HEK293 (cell line): Measurements from ENCODE around the gene ZNF560.
A peak's percentile ranks its signal among the peaks of the same experiment; 100 is the strongest.

ENCODE experiments used
- BCL11A ChIP-seq: fragments of 450-650 bp; formaldehyde crosslinking; IDR thresholded peaks from 2 replicates; pipeline ENCODE4 v1.5.1; 2016; ENCODE audit warnings: low read depth, missing biosample characterization, missing genetic modification characterization
- IKZF3 ChIP-seq: fragments of 450-650 bp; IDR thresholded peaks from 2 replicates; pipeline ENCODE4 v1.5.0; 2018; ENCODE audit warnings: missing biosample characterization, mild to moderate bottlenecking, missing genetic modification characterization, moderate library complexity
- KLF16 ChIP-seq: fragments of 450-650 bp; formaldehyde crosslinking; IDR thresholded peaks from 2 replicates; pipeline ENCODE4 v1.5.1; 2017; ENCODE audit warnings: missing biosample characterization, missing genetic modification characterization
- KLF9 ChIP-seq: fragments of 450-650 bp; formaldehyde crosslinking; IDR thresholded peaks from 2 replicates; pipeline ENCODE4 v1.5.1; 2016; ENCODE audit warnings: missing biosample characterization, missing genetic modification characterization, low read depth
- MZF1 ChIP-seq: fragments of 450-650 bp; formaldehyde crosslinking; IDR thresholded peaks from 2 replicates; pipeline ENCODE4 v1.5.1; 2017; ENCODE audit warnings: missing biosample characterization, missing genetic modification characterization, borderline replicate concordance
- REPIN1 ChIP-seq: fragments of 450-650 bp; formaldehyde crosslinking; IDR thresholded peaks from 2 replicates; pipeline ENCODE4 v1.5.1; 2017; ENCODE audit warnings: missing biosample characterization, missing genetic modification characterization, low read depth
- ZBTB17 ChIP-seq: fragments of 450-650 bp; formaldehyde crosslinking; IDR thresholded peaks from 2 replicates; pipeline ENCODE4 v1.5.1; 2016; ENCODE audit warnings: missing biosample characterization, missing genetic modification characterization
- ZBTB48 ChIP-seq: fragments of 450-650 bp; formaldehyde crosslinking; IDR thresholded peaks from 2 replicates; pipeline ENCODE4 v1.5.1; 2016; ENCODE audit warnings: missing biosample characterization, missing genetic modification characterization
- ZNF112 ChIP-seq: fragments of 450-650 bp; formaldehyde crosslinking; IDR thresholded peaks from 2 replicates; pipeline ENCODE4 v1.5.0; 2017; ENCODE audit warnings: missing biosample characterization, missing genetic modification characterization
- ZNF366 ChIP-seq: fragments of 450-650 bp; formaldehyde crosslinking; conservative IDR thresholded peaks from 2 replicates; pipeline ENCODE4 v1.5.1; 2016; ENCODE audit warnings: missing biosample characterization, missing genetic modification characterization
- ZNF391 ChIP-seq: fragments of 450-650 bp; formaldehyde crosslinking; IDR thresholded peaks from 2 replicates; pipeline ENCODE4 v1.5.1; 2016; ENCODE audit warnings: low read depth, missing biosample characterization, missing genetic modification characterization, borderline replicate concordance
- ZNF501 ChIP-seq: fragments of 450-650 bp; formaldehyde crosslinking; IDR thresholded peaks from 2 replicates; pipeline ENCODE4 v1.5.1; 2016; ENCODE audit warnings: missing biosample characterization, missing genetic modification characterization
- ZNF529 ChIP-seq: fragments of 450-650 bp; formaldehyde crosslinking; IDR thresholded peaks from 2 replicates; pipeline ENCODE4 v1.5.1; 2017; ENCODE audit warnings: missing genetic modification characterization, missing biosample characterization; ENCODE audit not compliant: insufficient replicate concordance
- ZNF830 ChIP-seq: fragments of 450-650 bp; IDR thresholded peaks from 2 replicates; pipeline ENCODE4 v1.5.0; 2018; ENCODE audit warnings: missing biosample characterization, missing genetic modification characterization, low read depth, mild to moderate bottlenecking, moderate library complexity
- ZNF843 ChIP-seq: fragments of 450-650 bp; formaldehyde crosslinking; IDR thresholded peaks from 2 replicates; pipeline ENCODE4 v1.5.1; 2016; ENCODE audit warnings: missing biosample characterization, missing genetic modification characterization
- ZXDB ChIP-seq: fragments of 450-650 bp; formaldehyde crosslinking; IDR thresholded peaks from 2 replicates; pipeline ENCODE4 v1.5.1; 2016; ENCODE audit warnings: missing biosample characterization, missing genetic modification characterization
- TF ChIP-seq, protein P1 (sequence below): fragments of 450-650 bp; formaldehyde crosslinking; IDR thresholded peaks from 2 replicates; pipeline ENCODE4 v1.5.1; 2016; ENCODE audit warnings: missing biosample characterization, missing genetic modification characterization
- TF ChIP-seq, protein P2 (sequence below): fragments of 450-650 bp; formaldehyde crosslinking; IDR thresholded peaks from 2 replicates; pipeline ENCODE4 v1.5.1; 2016; ENCODE audit warnings: missing biosample characterization, missing genetic modification characterization, borderline replicate concordance
- TF ChIP-seq, protein P3 (sequence below): fragments of 450-650 bp; formaldehyde crosslinking; IDR thresholded peaks from 2 replicates; pipeline ENCODE4 v1.5.1; 2016; ENCODE audit warnings: missing biosample characterization, missing genetic modification characterization
- TF ChIP-seq, protein P4 (sequence below): fragments of 450-650 bp; formaldehyde crosslinking; IDR thresholded peaks from 2 replicates; pipeline ENCODE4 v1.5.1; 2017; ENCODE audit warnings: missing biosample characterization, missing genetic modification characterization
- TF ChIP-seq, protein P5 (sequence below): fragments of 450-650 bp; formaldehyde crosslinking; IDR thresholded peaks from 2 replicates; pipeline ENCODE4 v1.5.1; 2016; ENCODE audit warnings: missing biosample characterization, missing genetic modification characterization
- TF ChIP-seq, protein P6 (sequence below): fragments of 450-650 bp; formaldehyde crosslinking; IDR thresholded peaks from 2 replicates; pipeline ENCODE4 v1.5.1; 2017; ENCODE audit warnings: missing biosample characterization, missing genetic modification characterization
- TF ChIP-seq, protein P7 (sequence below): fragments of 450-650 bp; formaldehyde crosslinking; conservative IDR thresholded peaks from 2 replicates; pipeline ENCODE4 v1.5.1; 2016; ENCODE audit warnings: low read depth, missing biosample characterization, missing genetic modification characterization

ZNF560 gene

DNA sequence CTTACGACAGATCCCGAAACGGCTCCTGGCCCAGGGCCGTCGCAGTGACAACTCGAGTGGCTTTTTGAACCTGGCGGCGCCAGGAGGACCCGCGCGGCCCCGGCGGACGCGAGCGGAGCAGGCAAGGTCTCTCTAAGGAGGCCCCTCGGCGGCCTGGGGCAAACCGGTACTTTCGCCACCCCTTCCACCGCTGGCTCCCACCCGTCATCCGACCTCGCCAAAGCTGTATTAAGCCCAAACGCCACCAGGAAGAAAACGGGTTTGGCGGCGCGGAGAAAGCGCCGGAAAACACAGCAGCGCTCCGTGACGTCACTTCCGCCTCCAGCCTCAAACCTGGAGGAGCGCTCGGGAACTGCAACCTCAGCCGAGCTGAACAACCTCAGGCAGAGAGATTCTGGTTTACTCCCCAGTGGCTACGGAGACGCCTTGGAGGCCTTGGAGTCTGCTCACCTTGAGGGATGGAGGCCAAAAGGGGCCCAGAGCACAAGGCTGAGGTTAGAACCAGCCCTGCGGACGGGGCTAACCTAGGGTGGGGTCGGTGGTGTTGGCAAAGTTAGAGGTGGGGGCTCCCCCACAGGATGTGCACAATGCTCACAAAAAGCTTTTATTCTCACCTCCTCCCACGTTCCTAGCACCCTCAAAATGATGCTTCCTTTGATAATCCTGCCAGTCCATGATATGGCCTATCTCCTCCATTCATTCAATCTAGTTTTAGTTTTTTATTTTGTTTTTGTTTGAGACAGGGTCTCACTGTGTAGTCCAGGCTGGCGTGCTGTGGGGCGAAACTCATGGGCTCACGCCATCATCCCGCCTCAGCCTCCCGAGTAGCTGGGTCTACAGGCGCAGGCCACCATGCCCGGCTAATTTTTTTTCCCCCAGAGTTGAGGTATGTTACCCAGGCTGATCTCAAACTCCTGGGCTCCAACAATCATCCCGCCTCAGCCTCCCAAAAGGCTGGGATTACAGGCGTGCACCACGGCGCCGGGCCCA lies 62.8 kb downstream of the ZNF560 start, which contains the start of gene ZNF266 (continued):
- TF ChIP-seq, protein P1, sequence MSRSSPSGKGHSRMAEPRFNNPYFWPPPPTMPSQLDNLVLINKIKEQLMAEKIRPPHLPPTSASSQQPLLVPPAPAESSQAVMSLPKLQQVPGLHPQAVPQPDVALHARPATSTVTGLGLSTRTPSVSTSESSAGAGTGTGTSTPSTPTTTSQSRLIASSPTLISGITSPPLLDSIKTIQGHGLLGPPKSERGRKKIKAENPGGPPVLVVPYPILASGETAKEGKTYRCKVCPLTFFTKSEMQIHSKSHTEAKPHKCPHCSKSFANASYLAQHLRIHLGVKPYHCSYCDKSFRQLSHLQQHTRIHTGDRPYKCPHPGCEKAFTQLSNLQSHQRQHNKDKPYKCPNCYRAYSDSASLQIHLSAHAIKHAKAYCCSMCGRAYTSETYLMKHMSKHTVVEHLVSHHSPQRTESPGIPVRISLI (tag by site-specific recombination) = no peak
- TF ChIP-seq ZNF843 (no peak), ZXDB (tag by site-specific recombination) (peak; percentile 41; the same call in 1 of the 2 replicates), ZNF501 (tag by site-specific recombination) (no peak), KLF9 (tag by site-specific recombination) (no peak), ZNF391 (tag by site-specific recombination) (no peak), ZNF830 (tag by site-specific recombination) (no peak), IKZF3 (tag by site-specific recombination) (no peak), BCL11A (tag by site-specific recombination) (no peak), ZNF112 (tag by site-specific recombination) (no peak), REPIN1 (tag by site-specific recombination) (no peak), ZNF529 (tag by site-specific recombination) (no peak), ZNF366 (tag by site-specific recombination) (no peak), MZF1 (no peak), ZBTB48 (tag by site-specific recombination) (no peak), ZBTB17 (tag by site-specific recombination) (no peak), KLF16 (no peak)
- TF ChIP-seq, protein P2, sequence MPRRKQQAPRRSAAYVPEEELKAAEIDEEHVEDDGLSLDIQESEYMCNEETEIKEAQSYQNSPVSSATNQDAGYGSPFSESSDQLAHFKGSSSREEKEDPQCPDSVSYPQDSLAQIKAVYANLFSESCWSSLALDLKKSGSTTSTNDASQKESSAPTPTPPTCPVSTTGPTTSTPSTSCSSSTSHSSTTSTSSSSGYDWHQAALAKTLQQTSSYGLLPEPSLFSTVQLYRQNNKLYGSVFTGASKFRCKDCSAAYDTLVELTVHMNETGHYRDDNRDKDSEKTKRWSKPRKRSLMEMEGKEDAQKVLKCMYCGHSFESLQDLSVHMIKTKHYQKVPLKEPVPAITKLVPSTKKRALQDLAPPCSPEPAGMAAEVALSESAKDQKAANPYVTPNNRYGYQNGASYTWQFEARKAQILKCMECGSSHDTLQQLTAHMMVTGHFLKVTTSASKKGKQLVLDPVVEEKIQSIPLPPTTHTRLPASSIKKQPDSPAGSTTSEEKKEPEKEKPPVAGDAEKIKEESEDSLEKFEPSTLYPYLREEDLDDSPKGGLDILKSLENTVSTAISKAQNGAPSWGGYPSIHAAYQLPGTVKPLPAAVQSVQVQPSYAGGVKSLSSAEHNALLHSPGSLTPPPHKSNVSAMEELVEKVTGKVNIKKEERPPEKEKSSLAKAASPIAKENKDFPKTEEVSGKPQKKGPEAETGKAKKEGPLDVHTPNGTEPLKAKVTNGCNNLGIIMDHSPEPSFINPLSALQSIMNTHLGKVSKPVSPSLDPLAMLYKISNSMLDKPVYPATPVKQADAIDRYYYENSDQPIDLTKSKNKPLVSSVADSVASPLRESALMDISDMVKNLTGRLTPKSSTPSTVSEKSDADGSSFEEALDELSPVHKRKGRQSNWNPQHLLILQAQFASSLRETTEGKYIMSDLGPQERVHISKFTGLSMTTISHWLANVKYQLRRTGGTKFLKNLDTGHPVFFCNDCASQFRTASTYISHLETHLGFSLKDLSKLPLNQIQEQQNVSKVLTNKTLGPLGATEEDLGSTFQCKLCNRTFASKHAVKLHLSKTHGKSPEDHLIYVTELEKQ = no peak
- TF ChIP-seq, protein P3, sequence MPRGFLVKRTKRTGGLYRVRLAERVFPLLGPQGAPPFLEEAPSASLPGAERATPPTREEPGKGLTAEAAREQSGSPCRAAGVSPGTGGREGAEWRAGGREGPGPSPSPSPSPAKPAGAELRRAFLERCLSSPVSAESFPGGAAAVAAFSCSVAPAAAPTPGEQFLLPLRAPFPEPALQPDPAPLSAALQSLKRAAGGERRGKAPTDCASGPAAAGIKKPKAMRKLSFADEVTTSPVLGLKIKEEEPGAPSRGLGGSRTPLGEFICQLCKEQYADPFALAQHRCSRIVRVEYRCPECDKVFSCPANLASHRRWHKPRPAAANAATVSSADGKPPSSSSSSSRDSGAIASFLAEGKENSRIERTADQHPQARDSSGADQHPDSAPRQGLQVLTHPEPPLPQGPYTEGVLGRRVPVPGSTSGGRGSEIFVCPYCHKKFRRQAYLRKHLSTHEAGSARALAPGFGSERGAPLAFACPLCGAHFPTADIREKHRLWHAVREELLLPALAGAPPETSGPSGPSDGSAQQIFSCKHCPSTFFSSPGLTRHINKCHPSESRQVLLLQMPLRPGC (tag by site-specific recombination) = no peak; the same call in 1 of the 2 replicates
- TF ChIP-seq, protein P4, sequence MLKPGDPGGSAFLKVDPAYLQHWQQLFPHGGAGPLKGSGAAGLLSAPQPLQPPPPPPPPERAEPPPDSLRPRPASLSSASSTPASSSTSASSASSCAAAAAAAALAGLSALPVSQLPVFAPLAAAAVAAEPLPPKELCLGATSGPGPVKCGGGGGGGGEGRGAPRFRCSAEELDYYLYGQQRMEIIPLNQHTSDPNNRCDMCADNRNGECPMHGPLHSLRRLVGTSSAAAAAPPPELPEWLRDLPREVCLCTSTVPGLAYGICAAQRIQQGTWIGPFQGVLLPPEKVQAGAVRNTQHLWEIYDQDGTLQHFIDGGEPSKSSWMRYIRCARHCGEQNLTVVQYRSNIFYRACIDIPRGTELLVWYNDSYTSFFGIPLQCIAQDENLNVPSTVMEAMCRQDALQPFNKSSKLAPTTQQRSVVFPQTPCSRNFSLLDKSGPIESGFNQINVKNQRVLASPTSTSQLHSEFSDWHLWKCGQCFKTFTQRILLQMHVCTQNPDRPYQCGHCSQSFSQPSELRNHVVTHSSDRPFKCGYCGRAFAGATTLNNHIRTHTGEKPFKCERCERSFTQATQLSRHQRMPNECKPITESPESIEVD = no peak
- TF ChIP-seq, protein P5, sequence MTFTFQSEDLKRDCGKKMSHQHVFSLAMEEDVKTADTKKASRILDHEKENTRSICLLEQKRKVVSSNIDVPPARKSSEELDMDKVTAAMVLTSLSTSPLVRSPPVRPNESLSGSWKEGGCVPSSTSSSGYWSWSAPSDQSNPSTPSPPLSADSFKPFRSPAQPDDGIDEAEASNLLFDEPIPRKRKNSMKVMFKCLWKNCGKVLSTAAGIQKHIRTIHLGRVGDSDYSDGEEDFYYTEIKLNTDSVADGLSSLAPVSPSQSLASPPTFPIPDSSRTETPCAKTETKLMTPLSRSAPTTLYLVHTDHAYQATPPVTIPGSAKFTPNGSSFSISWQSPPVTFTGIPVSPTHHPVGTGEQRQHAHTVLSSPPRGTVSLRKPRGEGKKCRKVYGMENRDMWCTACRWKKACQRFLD (tag by site-specific recombination) = no peak
- TF ChIP-seq, protein P6, sequence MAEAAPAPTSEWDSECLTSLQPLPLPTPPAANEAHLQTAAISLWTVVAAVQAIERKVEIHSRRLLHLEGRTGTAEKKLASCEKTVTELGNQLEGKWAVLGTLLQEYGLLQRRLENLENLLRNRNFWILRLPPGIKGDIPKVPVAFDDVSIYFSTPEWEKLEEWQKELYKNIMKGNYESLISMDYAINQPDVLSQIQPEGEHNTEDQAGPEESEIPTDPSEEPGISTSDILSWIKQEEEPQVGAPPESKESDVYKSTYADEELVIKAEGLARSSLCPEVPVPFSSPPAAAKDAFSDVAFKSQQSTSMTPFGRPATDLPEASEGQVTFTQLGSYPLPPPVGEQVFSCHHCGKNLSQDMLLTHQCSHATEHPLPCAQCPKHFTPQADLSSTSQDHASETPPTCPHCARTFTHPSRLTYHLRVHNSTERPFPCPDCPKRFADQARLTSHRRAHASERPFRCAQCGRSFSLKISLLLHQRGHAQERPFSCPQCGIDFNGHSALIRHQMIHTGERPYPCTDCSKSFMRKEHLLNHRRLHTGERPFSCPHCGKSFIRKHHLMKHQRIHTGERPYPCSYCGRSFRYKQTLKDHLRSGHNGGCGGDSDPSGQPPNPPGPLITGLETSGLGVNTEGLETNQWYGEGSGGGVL (tag by site-specific recombination) = no peak
- TF ChIP-seq, protein P7, sequence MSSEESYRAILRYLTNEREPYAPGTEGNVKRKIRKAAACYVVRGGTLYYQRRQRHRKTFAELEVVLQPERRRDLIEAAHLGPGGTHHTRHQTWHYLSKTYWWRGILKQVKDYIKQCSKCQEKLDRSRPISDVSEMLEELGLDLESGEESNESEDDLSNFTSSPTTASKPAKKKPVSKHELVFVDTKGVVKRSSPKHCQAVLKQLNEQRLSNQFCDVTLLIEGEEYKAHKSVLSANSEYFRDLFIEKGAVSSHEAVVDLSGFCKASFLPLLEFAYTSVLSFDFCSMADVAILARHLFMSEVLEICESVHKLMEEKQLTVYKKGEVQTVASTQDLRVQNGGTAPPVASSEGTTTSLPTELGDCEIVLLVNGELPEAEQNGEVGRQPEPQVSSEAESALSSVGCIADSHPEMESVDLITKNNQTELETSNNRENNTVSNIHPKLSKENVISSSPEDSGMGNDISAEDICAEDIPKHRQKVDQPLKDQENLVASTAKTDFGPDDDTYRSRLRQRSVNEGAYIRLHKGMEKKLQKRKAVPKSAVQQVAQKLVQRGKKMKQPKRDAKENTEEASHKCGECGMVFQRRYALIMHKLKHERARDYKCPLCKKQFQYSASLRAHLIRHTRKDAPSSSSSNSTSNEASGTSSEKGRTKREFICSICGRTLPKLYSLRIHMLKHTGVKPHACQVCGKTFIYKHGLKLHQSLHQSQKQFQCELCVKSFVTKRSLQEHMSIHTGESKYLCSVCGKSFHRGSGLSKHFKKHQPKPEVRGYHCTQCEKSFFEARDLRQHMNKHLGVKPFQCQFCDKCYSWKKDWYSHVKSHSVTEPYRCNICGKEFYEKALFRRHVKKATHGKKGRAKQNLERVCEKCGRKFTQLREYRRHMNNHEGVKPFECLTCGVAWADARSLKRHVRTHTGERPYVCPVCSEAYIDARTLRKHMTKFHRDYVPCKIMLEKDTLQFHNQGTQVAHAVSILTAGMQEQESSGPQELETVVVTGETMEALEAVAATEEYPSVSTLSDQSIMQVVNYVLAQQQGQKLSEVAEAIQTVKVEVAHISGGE = peak; percentile 88
